Colonic mucosa (tissue), 4 donors: ENCODE data around the gene TERC. TPM values are rescaled to one million over a fixed set of nuclear protein-coding genes. Genes with fewer than 3 reads are reported as not detected.

ENCODE experiments used
- DNase-seq: peaks from one replicate; pipeline ENCODE4 v3.0.0-alpha.2; 2020
- H3K27ac ChIP-seq: fragments of 200-600 bp; one replicate; pipeline ENCODE4 v1.8.0; 2021
- H3K27me3 ChIP-seq: fragments of 200-600 bp; one replicate; pipeline ENCODE4 v1.8.0; 2021
- H3K36me3 ChIP-seq: fragments of 200-600 bp; one replicate; pipeline ENCODE4 v1.8.0; 2021
- H3K4me1 ChIP-seq: fragments of 200-600 bp; one replicate; pipeline ENCODE4 v1.8.0; 2021; ENCODE audit warnings: mild to moderate bottlenecking
- H3K4me3 ChIP-seq: fragments of 200-600 bp; one replicate; pipeline ENCODE4 v1.8.0; 2021
- H3K9ac ChIP-seq, 2 donors: one replicate each; pipeline ENCODE4 v1.7.0; 2013; ENCODE audit warnings: control low read depth in 2 of 2, low read depth in 2 of 2, low read length in 2 of 2
- H3K9me3 ChIP-seq: fragments of 200-600 bp; one replicate; pipeline ENCODE4 v1.8.0; 2021
- intact Hi-C: fragments of 100-400 bp; cut with DNase I; formaldehyde crosslinking; loops from one replicate; pipeline ENCODE4 v1.14.1; 2022
- total RNA-seq, 2 donors: library from RNA; stranded (reverse); fragmentation: NEBNext Ultra II Directional in 1 of 2; extraction: Animal tissue kit (Norgen Biotek cat#: 25700) in 1 of 2; gene quantifications; one replicate each; pipeline ENCODE4 v1.2.1, GENCODE V29; 2021
- TF ChIP-seq, protein P1 (sequence below): fragments of 200-600 bp; IDR thresholded peaks from one replicate; pipeline ENCODE4 v1.8.0; 2022; ENCODE audit warnings: antibody characterized with exemption, mild to moderate bottlenecking
- donor health status: healthy.
- donor health status: DM: no; HTN: no; CAD: no.
- donor health status: DM: no; HTN: no; CAD: no.

TERC gene
- total RNA-seq, result 1 to 10 TPM; 5.5 to 9.6 TPM

DNA sequence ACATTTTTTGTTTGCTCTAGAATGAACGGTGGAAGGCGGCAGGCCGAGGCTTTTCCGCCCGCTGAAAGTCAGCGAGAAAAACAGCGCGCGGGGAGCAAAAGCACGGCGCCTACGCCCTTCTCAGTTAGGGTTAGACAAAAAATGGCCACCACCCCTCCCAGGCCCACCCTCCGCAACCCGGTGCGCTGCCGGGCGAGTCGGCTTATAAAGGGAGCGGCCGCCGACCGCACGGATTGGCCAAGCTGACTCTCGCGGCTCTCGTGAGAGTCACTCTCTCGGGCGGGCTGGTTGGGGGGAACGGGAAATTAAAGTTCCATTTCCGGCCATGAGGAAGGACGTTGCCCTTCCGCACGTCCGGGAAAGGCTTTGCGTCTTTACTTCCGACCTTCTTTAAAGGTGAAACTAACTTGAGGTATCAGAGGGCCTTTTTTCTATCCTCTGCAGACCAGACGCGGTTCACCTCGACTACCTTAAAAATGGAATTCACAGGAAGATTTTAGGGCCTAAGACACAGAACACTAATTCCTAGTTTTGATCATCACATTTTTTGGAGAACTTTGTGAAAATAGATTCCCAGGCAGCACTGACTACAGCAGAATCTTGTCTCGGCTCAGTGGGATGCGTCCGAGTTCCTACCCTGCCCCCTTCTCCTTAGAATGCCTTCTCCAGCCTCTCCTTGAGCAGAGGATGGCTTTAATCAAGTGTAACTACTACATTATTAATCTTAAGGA is at the start of gene TERC:
Gene TERC (minus strand): TSS at position 179 of the 731 bp plus-strand sequence.
- TF ChIP-seq, protein P1, sequence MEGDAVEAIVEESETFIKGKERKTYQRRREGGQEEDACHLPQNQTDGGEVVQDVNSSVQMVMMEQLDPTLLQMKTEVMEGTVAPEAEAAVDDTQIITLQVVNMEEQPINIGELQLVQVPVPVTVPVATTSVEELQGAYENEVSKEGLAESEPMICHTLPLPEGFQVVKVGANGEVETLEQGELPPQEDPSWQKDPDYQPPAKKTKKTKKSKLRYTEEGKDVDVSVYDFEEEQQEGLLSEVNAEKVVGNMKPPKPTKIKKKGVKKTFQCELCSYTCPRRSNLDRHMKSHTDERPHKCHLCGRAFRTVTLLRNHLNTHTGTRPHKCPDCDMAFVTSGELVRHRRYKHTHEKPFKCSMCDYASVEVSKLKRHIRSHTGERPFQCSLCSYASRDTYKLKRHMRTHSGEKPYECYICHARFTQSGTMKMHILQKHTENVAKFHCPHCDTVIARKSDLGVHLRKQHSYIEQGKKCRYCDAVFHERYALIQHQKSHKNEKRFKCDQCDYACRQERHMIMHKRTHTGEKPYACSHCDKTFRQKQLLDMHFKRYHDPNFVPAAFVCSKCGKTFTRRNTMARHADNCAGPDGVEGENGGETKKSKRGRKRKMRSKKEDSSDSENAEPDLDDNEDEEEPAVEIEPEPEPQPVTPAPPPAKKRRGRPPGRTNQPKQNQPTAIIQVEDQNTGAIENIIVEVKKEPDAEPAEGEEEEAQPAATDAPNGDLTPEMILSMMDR, result no peak
- intact Hi-C loops, result loop anchor here (5.0 kb wide), 1 partner anchor 272 kb away; the partner anchor contains the start of gene GPR160
- Histone ChIP-seq H3K27ac (peak within 1 kb of the TSS; percentile 90), H3K4me1 (no peaks in the 10 kb centered on the region), H3K36me3 (no peaks in the 10 kb centered on the region), H3K27me3 (no peaks in the 10 kb centered on the region), H3K9ac (peak within 1 kb of the TSS; percentile 93 to 100), H3K9me3 (no peaks in the 10 kb centered on the region), H3K4me3 (peak within 1 kb of the TSS; percentile 62)
- DNase-seq, result peak; percentile 93

DNA sequence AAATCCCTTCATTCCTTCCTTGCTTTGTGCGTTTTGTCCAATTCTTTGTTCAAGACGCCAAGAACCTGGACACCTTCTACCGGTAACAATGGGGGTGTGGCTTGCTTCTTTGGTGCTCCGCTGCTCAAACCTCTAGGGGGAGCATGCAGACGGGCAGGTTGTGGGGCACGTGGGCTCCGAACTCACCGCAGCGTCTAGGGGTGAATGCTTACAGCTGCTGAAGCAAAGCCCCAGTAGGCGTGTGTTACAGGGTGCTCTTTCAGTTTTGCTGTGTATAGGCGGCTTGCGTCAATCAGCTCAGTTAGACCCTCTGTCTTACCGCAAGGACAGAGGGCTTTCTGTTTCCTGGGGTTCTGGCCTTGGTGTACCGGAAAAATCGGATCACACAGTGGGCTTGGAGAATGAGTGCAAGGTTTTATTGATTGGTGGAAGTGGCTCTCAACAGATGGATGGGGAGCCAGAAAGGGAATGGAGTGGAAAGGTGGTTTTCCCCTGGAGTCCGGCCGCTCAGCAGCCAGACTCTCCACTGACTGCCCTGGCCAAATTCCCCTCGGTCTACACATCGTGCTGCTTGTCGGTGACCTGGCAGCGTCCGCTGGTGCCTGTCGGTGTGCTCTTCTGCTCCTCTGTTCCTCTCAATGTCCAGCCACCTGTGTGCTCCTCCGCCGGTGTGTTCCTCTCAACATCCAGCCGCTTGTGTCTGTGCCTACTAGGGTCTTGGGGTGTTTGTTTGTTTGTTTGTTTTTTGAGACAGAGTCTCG is 49.1 kb upstream of the TERC start:
- Histone ChIP-seq H3K27me3 (no peaks in the 10 kb centered on the region), H3K4me3 (peak overlapping the region; percentile 19), H3K9me3 (no peaks in the 10 kb centered on the region), H3K9ac (peak overlapping the region in 1 of 2 donors; percentile 38), H3K36me3 (no peaks in the 10 kb centered on the region), H3K4me1 (no peaks in the 10 kb centered on the region), H3K27ac (no peak overlapping the region)
- TF ChIP-seq, protein P1, result peak; percentile 43
- peak; percentile 73 for DNase-seq
- intact Hi-C loops, result no loop called here

DNA sequence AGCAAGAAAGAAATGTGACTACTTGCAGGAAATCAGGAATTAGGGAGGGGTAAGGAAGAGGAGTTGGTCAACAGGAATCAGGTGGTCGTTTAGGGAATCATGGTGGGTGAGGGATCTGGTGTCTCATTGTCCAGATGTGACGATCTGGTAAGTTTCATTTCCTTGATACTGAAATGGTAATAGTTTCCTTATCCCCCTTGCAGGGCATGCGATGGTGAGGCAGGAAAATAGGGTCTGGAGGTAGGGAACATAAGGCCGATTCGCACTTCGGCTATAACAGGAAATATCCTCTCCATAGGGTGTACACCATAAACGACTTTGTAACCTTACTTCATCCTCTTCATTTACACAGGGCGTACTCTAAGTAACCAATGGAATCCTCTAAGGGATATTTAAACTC is 48.4 kb upstream of the TERC start:
- H3K4me1 ChIP-seq, result no peaks in the 10 kb centered on the region
- H3K27ac ChIP-seq, result no peak overlapping the region
- intact Hi-C loops, result no loop called here
- H3K4me3 ChIP-seq, result peak overlapping the region; percentile 19
- peak overlapping the region; percentile 38 to 74 for H3K9ac ChIP-seq
- H3K9me3 ChIP-seq, result no peaks in the 10 kb centered on the region
- DNase-seq, result no peak
- H3K27me3 ChIP-seq, result no peaks in the 10 kb centered on the region
- TF ChIP-seq, protein P1, result no peak
- no peaks in the 10 kb centered on the region for H3K36me3 ChIP-seq

DNA sequence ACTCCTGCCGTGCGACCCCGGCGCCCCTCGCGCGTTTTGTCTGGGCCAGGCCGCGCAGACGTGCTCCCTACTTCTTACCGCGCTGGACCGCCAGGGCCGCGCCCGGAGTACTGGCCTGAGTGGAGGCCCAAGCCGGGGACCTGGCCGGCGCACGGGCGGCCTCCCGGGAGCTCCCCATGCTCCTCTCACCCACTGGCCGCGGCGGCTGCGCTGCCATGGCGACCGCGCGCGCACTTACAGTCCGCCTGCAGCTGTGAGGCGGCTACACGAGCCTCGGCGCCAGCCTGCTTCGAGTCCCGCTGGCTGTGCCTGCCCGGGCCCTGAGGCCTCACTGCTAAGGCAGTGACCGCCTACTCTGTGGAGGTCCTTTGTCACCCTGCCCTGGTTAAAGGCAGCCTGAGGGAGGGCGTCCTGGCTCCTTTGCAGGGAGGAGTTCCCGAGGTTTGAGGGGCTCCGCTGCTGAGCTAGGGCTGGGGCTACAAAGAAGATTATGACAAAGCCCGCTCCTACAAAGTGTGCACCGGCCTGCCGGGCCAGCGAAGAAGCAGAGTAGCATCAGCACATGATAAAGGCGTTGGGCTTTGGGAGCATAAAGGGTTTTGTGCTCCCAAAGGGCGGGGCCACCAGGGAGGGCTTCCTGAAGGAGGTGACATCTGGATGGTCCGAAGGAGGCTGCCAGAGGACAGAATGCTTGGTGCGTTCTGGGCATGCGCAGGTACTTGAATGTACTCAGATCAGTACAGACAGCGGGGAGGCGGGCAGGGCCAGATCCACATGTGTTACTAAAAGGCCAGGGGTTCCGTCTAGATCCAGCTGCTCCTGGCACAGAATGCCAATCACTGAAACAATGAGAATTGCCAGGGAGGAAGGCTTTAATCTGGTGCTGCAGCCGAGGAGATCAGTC is 47.7 kb upstream of the TERC start, which contains the start of the genes LRRC34 and LRRIQ4:
Gene LRRC34 (minus strand): TSS at position 573 of the 904 bp plus-strand sequence. CDS start 356 bp downstream, at position 217.
Gene LRRIQ4 (plus strand): TSS at position 539 of the 904 bp plus-strand sequence. CDS start 9,052 bp downstream, outside the sequence.
- intact Hi-C loops, result no loop called here
- H3K4me3 ChIP-seq, result peak within 1 kb of the TSS; percentile 57
- no peaks in the 10 kb centered on the region for H3K9me3 ChIP-seq
- no peaks in the 10 kb centered on the region for H3K4me1 ChIP-seq
- H3K27me3 ChIP-seq, result no peaks in the 10 kb centered on the region
- peak; percentile 84 for DNase-seq
- H3K9ac ChIP-seq, result peak within 1 kb of the TSS; percentile 38 to 74
- no peaks in the 10 kb centered on the region for H3K36me3 ChIP-seq
- TF ChIP-seq, protein P1, result no peak
- H3K27ac ChIP-seq, result peak within 1 kb of the TSS; percentile 32
